Neuron (in vitro differentiated cells): Measurements from ENCODE around the gene C6orf15.

ENCODE experiments used
- H2AFZ ChIP-seq: one replicate; pipeline ENCODE4 v1.6.1; 2013; ENCODE audit warnings: low read depth, mild to moderate bottlenecking, inconsistent platforms, low read length, moderate library complexity
- H3K27me3 ChIP-seq: one replicate; pipeline ENCODE4 v1.6.1; 2013; ENCODE audit warnings: low read length; ENCODE audit not compliant: insufficient read depth
- H3K36me3 ChIP-seq: one replicate; pipeline ENCODE4 v1.6.1; 2013; ENCODE audit warnings: low read length; ENCODE audit not compliant: insufficient read depth
- H3K4me1 ChIP-seq: one replicate; pipeline ENCODE4 v1.6.1; 2013; ENCODE audit warnings: low read length; ENCODE audit not compliant: insufficient read depth
- H3K4me3 ChIP-seq: 2 replicates; pipeline ENCODE4 v1.5.1; 2013; ENCODE audit warnings: mild to moderate bottlenecking, low read length, moderate library complexity
- H3K9me3 ChIP-seq: one replicate; pipeline ENCODE4 v1.6.1; 2013; ENCODE audit warnings: low read length

Gene C6orf15

DNA sequence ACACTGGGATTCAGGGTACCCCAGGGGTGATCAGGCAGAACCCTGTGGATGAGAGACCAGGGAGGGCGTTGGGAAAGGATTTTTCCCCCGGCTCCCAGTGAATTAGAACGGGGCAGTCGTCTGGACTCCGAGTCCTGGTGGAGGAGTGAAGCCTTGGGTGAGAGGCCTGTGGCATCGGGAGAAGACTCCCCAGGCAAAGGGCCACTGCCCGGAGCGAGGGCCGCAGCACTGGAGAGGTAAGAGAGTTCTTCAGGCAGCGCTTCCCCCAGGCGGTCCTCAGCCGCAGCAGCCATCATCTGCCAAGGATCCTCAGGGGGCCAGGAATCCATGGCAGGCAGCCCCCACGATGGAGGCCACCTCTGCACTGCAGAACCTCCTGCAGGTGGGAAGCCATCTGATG lies 663 bp downstream of the C6orf15 start:
- no peaks in the 10 kb centered on the region for H3K36me3 ChIP-seq
- H3K4me3 ChIP-seq, result no peak overlapping the region
- peaks cover 23% of the 10 kb centered on the region for H3K27me3 ChIP-seq
- H2AFZ ChIP-seq, result no peak overlapping the region
- no peaks in the 10 kb centered on the region for H3K4me1 ChIP-seq
- no peaks in the 10 kb centered on the region for H3K9me3 ChIP-seq

DNA sequence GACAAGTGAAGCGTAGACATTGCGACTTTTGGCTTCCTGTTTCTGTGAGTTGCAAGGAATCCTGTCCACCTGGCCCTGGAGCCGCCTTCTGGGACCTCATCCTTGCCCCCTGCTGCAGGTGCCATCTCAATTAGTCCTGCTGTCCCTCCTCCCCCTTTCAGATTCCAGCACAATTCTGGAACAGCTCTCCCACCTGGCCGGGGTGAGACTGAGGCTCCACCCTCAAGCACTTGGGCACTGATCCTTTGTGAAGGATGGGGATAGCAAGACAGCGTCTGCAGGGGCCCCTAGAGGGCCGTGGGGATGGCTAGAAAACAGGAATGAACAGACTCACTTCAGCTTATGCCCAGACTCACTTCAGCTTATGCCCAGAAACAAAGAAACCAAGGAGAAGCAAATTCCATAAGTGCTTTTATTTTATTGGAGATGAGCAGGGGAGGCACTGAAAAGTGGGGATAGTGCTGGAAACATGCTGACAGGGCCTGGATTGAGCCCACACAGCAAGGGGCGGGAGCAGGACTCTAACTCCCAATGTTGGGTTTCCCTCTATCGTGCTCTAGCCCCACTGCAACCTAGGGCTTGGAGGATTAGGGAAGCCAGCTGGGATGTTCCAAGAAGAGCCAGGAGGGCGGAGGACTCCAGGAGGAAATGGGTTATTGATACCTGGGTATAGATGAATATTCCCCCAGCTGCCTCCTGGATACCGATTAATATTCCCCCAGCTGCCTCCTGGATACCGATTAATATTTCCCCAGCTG lies 1.4 kb downstream of the C6orf15 start:
- H2AFZ ChIP-seq, result no peak overlapping the region
- no peaks in the 10 kb centered on the region for H3K36me3 ChIP-seq
- H3K27me3 ChIP-seq, result peaks cover 23% of the 10 kb centered on the region
- no peak overlapping the region for H3K4me3 ChIP-seq
- H3K9me3 ChIP-seq, result no peaks in the 10 kb centered on the region
- H3K4me1 ChIP-seq, result no peaks in the 10 kb centered on the region

DNA sequence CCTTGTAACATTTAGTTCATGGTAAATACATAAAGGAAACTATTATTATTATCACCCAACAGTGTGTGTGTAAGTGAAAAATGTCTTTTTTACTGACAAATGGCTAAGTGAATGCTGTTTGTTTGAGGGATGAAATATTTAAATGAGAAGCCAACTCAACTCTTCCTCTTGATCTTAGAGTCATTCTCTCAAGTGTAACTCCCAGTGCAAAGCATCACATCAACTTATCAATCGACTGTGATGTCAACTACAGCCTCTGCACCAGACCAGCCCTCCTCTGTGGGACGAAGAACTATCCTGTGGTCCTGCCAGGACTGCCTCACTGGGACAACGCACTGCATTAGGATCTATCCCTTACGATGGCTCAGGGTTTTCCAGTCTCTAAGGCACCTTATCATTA lies 5.3 kb downstream of the C6orf15 start:
- H3K9me3 ChIP-seq, result no peaks in the 10 kb centered on the region
- no peak overlapping the region for H3K4me3 ChIP-seq
- no peak overlapping the region for H2AFZ ChIP-seq
- no peaks in the 10 kb centered on the region for H3K4me1 ChIP-seq
- H3K27me3 ChIP-seq, result peaks cover 12% of the 10 kb centered on the region
- H3K36me3 ChIP-seq, result no peaks in the 10 kb centered on the region

DNA sequence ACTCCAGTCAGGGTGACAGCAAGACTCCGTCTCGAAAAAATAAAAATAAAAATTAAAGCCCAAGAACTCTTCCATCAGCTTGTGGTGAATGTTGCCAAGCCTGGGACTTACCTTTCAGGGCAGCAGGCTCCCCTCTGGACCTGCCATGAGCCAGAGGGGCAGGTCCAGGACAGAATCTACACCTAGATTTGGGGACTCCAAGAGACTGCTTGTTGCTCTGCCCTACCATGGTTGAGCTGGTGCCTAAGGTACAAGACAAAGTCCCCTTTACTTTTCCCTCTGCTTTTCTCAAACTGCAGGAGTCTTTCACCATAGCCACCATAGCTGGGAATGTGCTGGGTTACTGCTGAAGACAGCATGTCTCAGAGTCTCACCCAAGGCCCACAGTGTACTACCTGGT lies 9.2 kb downstream of the C6orf15 start:
- no peak overlapping the region for H3K4me3 ChIP-seq
- no peaks in the 10 kb centered on the region for H3K9me3 ChIP-seq

DNA sequence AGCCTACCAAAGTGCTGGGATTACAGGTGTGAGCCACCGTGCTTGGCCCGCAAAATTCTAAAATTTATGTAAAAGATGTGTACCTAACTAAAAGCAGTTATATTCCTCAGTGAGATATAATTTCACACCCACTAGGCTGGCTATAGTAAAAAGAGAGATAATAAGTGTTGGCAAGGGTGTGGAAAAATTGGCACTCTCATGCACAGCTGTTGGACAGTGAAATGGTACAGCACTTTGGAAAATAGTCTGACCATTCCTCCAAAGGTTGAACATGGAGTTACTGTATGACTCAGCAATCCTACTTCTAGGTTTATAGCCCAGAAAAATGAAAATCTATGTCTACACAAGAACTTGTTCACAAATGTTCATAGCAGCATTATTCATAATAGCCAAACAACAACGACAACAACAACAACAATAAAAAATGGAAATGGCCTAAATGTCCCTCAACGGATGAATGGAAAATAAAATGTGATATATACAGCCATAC lies 13.9 kb downstream of the C6orf15 start:
- Histone ChIP-seq H3K36me3 (no peaks in the 10 kb centered on the region), H3K27me3 (peaks cover 4% of the 10 kb centered on the region), H3K4me1 (no peaks in the 10 kb centered on the region), H2AFZ (no peak overlapping the region), H3K9me3 (no peaks in the 10 kb centered on the region), H3K4me3 (no peak overlapping the region)

More for the DNA sequence above, 9.2 kb downstream of the C6orf15 start:
- Histone ChIP-seq H3K4me1 (no peaks in the 10 kb centered on the region), H3K27me3 (peaks cover 2% of the 10 kb centered on the region), H2AFZ (no peak overlapping the region), H3K36me3 (no peaks in the 10 kb centered on the region)

DNA sequence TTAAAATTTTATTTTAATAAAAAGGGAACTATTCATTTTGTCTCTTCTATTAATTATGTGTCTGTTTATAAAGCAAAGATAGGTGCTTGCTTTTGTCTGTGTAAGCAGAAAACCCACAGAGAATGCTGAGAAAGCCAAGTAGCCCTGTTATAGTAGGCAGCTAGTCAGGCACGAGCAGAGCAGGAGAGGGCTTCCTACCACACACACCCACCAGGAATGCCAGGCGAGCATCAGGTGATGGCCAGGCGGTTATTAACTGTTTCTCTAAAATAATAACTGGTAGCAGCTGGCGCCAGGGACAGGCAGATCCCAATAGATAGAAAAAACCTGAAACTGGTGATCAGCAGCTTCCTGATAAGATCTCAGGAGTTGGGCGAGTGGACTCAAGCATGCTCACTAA lies 15.7 kb downstream of the C6orf15 start:
- H3K36me3 ChIP-seq, result no peaks in the 10 kb centered on the region
- no peaks in the 10 kb centered on the region for H3K9me3 ChIP-seq
- no peak overlapping the region for H3K4me3 ChIP-seq
- peaks cover 4% of the 10 kb centered on the region for H3K27me3 ChIP-seq
- H2AFZ ChIP-seq, result no peak overlapping the region
- peaks cover 2% of the 10 kb centered on the region for H3K4me1 ChIP-seq

DNA sequence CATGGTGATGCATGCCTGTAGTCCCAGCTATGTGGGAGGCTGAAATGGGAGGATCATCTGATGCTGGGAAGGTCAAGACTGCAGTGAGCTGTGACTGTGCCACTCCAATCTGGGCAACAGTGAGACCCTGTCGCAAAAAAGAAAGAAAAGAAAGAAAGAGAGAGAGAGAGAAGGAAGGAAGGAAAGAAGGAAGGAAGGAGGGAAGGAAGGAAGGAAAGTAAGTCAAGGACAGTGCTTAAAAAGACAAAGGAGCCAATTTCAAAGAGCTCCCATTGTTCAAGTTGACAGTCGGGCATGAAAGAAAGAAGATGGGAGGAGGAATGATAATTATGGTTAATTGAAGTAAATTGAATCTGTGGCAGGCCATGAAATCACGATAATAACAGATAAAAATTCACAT lies 16.2 kb downstream of the C6orf15 start:
- Histone ChIP-seq H3K27me3 (peaks cover 4% of the 10 kb centered on the region), H3K4me1 (peaks cover 2% of the 10 kb centered on the region), H3K36me3 (no peaks in the 10 kb centered on the region), H3K9me3 (no peaks in the 10 kb centered on the region), H3K4me3 (no peak overlapping the region), H2AFZ (no peak overlapping the region)

DNA sequence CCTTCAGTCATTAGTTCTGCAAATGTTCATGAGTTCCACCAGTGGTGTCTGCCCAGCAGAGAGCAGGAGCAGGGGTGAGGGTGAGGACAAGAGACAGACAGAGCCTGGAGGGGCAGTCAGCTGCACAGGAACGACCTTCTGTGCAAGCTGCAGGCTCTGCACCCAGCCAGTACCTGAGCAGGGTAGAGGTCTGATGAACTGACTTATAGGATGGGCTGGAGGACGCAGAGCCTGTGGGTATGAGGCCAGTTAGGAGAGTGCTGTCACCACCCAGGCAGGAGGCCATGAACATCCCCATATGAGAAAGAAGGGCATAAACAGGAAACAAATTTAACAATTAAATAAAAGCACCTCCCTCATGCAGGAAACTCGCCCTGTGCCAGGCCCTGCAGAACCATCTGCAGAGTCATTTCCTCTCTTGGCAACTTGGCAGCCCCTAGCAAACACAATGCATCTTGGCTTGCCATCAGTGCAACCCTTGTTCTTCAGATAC lies 17.9 kb downstream of the C6orf15 start:
- Histone ChIP-seq H2AFZ (no peak overlapping the region), H3K36me3 (no peaks in the 10 kb centered on the region), H3K27me3 (peaks cover 4% of the 10 kb centered on the region), H3K9me3 (no peaks in the 10 kb centered on the region), H3K4me3 (no peak overlapping the region), H3K4me1 (peaks cover 2% of the 10 kb centered on the region)

DNA sequence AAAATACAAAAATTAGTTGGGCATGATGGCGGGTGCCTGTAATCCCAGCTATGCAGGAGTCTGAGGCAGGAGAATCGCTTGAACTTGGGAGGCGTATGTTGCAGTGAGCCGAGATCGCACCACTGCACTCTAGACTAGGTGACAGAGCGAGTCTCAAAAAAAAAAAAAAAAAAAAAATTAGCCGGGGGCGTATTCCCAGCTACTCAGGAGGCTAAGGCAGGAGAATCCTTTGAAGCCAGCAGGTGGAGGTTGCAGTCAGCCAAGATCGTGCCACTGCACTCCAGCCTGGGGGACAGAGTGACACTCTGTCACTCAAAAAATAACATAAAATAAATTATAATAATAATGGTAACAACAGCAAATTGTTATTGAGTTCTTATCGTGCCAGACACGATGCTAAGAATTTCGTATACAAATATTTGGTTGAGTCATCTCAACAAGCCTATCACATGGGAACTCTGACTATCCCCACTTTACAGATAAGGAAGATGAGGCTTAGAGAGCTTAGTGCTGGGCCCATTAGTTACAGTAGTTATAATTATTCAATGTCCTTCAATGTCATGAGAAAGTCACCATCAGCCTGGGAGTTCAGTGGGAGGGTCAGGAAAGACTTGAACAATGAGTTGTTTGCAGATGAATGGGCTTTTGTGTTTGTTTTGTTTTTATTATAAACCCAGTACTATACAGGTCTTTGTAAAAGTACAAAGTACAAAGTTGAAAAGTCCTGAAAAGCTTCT lies 19.4 kb downstream of the C6orf15 start:
- Histone ChIP-seq H3K27me3 (peaks cover 4% of the 10 kb centered on the region), H3K36me3 (no peaks in the 10 kb centered on the region), H3K9me3 (no peaks in the 10 kb centered on the region), H3K4me1 (peaks cover 2% of the 10 kb centered on the region), H3K4me3 (no peak overlapping the region), H2AFZ (no peak overlapping the region)

DNA sequence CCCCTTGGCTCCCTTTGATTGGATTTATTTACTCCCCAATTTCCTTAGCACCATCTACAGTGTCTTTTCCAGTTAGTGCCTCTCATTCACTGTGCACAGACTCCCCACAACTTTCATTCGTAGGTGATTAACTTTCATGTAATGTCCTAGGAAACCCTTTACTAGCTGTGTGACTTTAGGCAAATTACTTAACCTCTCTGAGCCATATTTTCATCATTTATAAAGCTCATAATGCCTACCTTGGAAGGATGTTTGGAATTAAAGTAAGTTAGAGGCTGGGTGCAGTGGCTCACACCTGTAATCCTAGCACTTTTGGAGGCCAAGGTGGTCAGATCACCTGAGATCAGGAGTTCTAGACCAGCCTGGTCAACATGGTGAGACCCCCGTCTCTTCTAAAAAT lies 20.1 kb downstream of the C6orf15 start:
- H3K27me3 ChIP-seq, result peaks cover 4% of the 10 kb centered on the region
- H3K36me3 ChIP-seq, result no peaks in the 10 kb centered on the region
- H3K4me1 ChIP-seq, result peaks cover 2% of the 10 kb centered on the region
- H2AFZ ChIP-seq, result no peak overlapping the region
- H3K4me3 ChIP-seq, result no peak overlapping the region
- H3K9me3 ChIP-seq, result no peaks in the 10 kb centered on the region

DNA sequence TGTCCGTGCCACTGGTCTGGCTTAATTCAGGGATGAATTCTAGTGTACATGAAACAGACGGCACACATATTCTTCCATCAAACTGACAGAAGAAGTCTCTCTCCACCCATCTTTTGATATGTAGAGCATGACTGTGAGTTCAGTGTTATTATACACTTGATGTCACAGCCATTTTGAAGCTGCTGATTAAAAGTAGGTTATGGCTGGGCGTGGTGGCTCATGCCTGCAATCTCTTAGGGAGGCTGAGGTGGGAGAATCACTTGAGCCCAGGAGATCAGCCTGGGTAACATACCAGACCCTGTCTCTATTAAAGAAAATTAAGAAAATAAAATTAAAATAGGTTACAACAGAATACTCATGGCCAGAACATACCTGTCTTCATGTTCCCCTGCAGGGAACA lies 20.7 kb downstream of the C6orf15 start:
- peaks cover 2% of the 10 kb centered on the region for H3K4me1 ChIP-seq
- no peaks in the 10 kb centered on the region for H3K36me3 ChIP-seq
- no peaks in the 10 kb centered on the region for H3K9me3 ChIP-seq
- peaks cover 4% of the 10 kb centered on the region for H3K27me3 ChIP-seq
- no peak overlapping the region for H2AFZ ChIP-seq
- no peak overlapping the region for H3K4me3 ChIP-seq

DNA sequence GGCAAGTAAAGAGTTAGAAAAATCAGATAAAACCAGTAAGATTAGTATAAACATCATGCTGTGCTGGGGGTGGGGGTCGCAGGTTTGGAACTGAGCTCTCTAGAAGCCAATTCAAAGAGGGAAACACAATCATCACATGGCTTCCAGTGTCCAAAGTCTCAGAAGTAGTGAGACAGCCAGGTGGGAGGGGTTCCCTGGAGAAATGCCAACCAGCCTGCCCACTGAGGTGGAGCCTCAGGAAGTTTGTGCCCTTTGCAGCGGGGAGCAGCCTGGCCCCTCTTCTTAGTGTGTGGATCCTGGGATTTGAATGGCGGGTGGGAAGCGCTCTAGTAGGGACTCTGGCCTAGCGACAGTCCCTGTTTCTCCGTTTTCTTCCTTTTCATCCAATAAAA lies 21.4 kb downstream of the C6orf15 start:
- Histone ChIP-seq H3K27me3 (peaks cover 3% of the 10 kb centered on the region), H3K4me1 (peaks cover 2% of the 10 kb centered on the region), H2AFZ (no peak overlapping the region), H3K36me3 (no peaks in the 10 kb centered on the region), H3K4me3 (no peak overlapping the region), H3K9me3 (no peaks in the 10 kb centered on the region)

DNA sequence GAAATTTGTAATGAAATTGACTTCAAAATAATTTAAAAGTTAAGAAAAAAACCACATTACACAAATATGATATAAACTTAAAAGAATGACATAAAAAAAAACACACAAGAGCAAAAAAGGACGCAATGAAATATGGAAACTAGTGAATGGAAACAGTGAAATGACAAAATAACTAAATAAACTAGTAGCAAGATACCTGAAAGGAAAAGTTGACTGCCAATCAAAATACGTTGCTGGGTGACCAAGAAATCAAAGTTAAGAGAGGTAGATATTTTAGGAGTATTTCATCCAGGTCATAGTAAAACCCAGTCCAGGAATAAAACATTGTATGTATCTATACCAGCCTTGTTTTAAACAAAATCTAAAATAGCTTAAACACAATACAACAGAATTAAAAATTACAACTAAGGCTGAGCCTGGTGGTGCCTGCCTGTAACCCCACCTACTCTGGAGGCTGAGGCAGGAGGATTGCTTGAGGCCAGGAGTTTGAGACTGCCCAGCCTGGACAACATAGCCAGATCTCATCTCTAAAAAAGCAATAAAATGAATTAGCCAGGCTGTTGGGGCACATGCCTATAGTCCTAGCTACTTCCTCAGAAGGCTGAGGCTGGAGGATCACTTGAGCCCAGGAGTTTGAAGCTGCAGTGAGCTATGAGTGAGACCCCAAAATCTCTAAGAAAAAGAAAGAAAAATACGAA lies 22.0 kb downstream of the C6orf15 start:
- Histone ChIP-seq H3K27me3 (no peaks in the 10 kb centered on the region), H3K9me3 (no peaks in the 10 kb centered on the region), H3K36me3 (no peaks in the 10 kb centered on the region), H3K4me3 (no peak overlapping the region), H2AFZ (no peak overlapping the region), H3K4me1 (peaks cover 2% of the 10 kb centered on the region)
